ENCODE data around the gene DNAJC22.

The DNAJC22 gene

DNA sequence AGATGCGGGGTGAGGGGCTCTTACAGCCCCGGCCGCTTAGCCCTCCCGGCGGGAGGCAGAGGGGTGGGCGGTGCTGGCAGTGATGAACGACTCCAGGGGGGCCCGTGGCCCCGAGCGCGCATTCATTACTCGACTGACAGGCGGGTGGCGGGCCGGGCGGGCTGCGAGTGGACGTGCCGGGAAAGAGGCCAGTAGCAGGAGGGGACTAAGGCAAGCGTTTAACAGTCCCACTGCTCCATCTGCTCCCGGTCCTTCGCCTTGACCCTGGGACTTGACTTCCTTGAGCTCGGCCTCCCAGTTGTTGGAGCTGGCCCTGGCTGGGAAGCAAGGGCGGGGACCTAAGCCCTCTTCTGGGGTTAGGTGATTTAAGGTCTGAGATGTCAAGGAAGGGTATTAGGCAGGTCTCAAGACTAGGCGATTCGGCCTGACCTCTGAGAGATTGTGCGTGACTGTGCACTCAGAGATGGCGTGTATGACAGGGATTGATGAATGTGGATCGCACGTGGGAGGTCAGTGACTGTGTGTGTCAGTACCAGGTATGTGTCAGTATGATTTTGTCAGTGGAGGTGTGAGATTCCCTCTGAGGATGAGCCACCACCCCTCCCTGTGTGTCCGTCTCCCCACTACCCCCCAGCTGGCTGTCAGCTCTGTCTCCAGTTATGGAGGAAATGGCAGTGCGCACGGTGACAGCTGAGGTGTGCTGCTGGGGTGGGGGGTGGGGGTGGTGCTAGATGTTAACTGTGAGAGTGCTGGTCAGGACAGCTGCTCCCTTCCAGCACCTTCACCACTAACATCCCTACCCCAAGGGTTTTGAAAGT lies 3.6 kb upstream of the DNAJC22 start:
- no peak for DNase-seq (ENCODE audit: low read depth in 2 of 3, low spot score in 2 of 3)

DNA sequence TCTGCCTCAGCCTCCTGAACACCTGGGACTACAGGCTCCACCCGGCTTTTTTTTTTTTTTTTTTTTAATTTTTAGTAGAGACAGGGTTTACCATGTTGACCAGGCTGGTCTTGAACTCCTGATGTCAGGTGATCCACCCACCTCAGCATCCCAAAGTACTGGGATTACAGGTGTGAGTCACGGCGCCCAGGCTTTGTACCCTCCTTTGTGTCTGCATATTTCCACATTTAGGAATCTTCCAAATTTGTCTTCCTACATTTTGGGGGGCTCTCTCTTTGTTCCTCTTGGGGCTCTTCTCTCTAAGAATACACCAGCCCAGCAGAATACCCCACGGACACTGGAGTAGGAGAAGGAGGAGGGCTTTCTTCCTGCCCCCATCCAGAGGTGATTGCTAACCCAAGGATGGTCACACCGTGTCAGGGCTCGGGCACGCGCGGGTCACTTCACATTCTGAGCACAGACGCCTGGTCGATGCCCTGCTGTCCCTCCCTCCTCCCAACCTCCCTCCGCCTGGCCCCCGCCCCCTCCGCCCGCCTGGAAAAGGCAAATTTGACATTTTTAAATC lies 2.1 kb upstream of the DNAJC22 start:
- DNase-seq (ENCODE audit: low read depth in 2 of 3, low spot score in 2 of 3) = no peak

DNA sequence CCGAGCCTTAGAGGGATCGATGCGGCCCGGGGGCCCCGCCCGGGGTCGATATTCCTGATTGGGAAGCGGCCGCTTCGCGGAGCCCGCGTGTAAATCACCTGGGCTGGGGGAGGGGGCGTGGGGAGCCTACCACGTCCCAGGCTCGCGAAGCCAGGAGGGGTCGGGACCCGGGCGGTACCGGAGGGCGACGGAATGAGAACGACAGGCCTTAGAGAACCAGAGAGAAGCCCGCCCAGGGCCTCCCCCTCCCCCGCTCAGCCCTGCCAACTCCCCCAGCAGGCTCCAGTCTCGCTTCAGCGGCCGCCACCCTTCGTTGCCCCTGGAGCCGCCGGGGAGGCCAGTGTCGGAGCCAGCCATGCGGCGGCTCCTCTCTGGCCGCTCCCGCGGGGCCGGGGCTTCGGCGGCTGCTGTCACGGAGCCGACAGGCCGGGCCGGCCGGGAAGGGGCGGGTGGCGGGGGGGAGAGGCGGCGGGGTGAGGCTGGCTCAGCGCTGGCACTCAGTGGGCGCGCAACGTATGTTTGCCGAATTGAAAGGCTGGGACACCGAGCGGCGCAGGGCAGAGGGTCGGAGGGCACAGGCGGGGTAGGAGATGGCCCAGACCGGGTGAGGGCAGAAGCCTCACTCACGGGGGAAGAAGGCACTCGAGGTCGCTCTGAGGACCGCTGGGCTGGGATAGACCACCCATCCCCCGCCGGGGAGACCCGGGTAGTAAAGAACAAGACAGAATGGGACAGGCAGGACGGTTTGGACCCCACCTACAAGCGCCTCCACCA lies 1.4 kb upstream of the DNAJC22 start:
- no peak for DNase-seq (ENCODE audit: low read depth in 2 of 3, low spot score in 2 of 3)

DNA sequence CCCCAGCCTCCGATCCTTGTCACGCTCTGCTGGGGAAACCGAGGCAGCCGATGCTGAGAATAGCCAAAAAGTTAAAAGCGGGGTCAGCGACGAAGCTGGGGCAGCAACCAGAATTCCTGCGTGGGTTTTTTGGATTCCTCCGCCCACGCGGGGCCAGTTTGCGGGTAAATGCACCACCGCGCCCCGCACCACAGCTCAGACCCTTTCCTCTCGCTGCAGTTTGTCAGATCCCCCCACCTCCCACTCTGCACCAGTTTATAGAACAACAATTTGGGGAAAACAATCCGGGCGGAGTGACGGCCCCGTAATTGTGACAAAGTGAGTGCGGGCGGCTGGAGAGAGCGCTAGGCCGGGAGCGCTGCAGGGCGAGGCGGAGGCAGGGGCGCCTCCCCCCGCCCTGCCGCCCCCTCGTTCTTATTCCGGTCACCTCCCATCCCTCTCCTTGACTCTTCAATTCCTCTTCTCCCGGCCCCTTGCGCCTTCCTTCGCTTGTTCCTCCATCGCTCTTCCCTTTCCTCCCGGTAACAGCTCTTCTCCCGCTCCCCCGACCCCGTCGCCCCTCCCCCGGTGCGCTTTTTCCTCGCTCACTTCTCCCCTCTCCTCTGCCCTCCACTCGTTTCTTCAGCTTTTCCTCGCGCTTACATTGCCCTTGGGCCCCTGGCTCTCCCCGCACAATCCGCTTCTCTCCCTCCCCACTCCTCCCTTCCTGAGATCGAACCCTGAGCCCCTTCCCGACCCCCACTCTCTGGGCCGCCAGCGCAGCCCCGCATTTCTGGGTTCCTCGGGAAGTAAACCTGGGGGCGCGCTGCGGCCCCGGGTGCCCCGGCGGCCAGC lies 646 bp upstream of the DNAJC22 start:
- DNase-seq (ENCODE audit: low read depth in 2 of 3, low spot score in 2 of 3) = no peak

DNA sequence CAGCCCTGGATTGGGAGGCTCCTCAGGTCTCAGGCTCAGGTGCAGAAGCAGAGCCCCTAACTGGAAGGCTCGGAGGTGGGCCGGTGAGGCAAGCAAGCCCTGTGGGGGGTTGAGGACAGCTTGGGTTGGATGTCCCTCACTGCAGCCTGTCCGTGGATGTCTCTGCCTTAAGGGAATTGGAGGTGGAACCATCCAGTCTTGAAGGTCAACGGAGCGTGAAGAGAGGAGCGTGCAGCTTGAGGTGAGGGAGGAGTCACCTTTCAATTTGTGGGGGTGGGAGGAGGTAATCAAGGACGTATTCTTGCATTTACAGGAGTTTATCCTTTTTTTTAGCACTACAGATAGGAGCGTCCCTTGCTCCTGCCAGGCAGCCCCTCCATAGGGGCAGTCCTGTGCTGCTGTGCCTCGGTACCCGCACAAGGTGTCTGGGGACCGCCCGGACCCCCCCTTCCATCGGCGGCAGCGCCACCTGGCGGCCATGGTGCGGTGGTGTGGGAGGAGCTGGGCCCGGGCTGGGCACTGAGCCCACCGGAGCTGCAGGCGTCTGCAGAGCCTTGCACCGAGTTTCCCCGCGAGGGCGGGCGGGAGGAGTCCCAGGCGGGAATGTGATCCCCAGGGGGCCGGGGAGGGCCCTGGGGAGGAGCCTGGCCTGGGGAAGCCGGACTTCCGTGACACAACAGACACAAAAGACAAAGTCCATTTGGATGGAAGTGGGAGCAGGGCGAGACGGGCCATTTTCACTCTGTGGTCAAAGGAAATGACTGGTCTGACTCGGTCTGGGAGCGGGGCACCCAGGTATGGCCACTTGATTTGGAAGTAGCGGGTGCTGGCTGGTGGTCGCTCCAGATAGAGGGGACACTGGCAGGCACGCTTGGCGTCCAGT lies 864 bp downstream of the DNAJC22 start:
- peak in 2 of 3 experiments; percentile 71 to 78 for DNase-seq (ENCODE audit: low read depth in 2 of 3, low spot score in 2 of 3)

DNA sequence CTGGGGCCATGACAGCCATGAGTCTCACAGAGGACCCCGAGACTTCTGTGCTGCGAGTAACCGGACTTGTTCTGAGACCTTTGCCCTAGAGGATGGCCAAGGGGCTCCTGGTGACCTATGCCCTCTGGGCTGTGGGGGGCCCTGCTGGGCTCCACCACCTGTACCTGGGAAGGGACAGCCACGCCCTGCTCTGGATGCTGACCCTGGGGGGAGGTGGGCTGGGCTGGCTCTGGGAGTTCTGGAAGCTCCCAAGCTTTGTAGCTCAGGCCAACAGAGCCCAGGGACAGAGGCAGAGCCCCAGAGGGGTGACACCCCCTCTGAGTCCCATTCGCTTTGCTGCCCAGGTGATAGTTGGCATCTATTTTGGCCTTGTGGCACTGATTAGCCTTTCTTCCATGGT lies 2.1 kb downstream of the DNAJC22 start:
- no peak for DNase-seq (ENCODE audit: low read depth in 2 of 3, low spot score in 2 of 3)

DNA sequence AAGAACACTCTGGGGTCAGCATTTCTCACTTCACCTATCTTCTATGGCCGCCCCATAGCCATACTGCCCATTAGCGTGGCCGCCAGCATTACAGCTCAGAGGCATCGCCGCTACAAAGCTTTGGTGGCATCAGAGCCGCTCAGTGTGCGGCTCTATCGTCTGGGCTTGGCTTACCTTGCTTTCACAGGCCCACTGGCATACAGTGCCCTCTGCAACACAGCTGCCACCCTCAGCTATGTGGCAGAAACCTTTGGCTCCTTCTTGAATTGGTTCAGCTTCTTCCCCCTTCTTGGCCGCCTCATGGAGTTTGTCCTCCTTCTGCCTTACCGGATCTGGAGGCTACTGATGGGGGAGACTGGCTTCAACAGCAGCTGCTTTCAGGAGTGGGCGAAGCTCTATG lies 2.6 kb downstream of the DNAJC22 start:
- no peak for DNase-seq (ENCODE audit: low read depth in 2 of 3, low spot score in 2 of 3)

DNA sequence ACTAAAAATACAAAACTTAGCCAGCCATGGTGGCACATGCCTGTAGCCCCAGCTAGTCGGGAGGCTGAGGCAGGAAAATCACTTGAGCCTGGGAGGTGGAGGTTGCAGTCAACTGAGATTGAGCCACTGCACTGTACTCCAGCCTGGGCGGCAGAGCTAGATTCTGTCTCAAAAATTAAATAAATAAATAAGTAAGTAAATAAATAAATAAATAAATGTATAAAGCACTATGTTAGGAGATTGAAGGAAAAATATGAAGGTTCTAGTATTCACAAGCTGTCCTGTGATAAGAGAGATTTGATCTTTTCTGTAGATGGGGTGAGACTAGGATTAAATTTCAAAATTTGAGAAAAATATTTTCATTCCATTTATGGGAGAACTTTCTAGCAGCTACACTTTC lies 5.7 kb downstream of the DNAJC22 start:
- DNase-seq (ENCODE audit: low read depth in 2 of 3, low spot score in 2 of 3) = no peak

DNA sequence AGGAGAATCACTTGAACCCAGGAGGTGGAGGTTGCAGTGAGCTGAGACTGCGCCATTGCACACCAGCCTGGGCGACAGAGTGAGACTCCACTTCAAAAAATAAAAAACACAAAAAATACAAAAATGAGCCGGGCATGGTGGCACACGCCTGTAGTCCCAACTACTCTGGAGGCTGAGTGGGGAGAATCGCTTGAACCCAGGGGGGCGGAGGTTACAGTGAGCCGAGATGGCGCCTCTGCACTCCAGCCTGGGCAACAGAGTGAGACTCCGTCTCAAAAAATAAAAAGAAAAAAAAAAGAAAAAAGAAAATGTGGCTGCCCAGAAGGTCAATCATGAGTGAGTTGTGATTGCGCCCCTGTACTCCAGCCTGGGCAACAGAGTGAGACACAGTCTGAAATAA lies 9.2 kb downstream of the DNAJC22 start:
- DNase-seq (ENCODE audit: low read depth in 2 of 3, low spot score in 2 of 3) = no peak

DNA sequence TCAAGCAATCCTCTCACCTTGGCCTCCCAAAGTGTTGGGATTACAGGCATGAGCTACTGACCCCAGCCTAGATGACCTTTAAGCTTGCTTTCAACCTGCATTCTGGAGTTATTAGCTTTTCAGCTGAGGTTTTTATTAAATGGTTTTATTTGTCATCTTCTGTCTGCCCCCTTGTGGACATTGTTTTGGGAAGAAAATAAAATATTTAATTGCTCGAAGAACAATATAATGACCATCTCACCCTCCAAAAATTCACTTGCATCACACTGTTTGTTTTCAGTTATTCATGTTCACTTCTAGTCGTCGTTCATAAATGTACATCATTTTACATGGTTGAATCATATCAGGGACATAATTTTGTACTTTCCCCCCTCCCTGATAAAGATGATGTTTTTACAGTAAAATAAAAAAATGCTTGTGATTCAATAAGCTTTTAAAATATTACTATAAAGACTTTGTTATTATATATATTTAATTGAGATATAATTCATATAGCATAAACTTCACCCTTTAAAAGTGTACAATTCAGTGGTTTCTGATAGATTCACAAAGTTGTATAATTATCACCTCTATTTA lies 10.5 kb downstream of the DNAJC22 start:
- DNase-seq (ENCODE audit: low read depth in 2 of 3, low spot score in 2 of 3) = no peak

DNA sequence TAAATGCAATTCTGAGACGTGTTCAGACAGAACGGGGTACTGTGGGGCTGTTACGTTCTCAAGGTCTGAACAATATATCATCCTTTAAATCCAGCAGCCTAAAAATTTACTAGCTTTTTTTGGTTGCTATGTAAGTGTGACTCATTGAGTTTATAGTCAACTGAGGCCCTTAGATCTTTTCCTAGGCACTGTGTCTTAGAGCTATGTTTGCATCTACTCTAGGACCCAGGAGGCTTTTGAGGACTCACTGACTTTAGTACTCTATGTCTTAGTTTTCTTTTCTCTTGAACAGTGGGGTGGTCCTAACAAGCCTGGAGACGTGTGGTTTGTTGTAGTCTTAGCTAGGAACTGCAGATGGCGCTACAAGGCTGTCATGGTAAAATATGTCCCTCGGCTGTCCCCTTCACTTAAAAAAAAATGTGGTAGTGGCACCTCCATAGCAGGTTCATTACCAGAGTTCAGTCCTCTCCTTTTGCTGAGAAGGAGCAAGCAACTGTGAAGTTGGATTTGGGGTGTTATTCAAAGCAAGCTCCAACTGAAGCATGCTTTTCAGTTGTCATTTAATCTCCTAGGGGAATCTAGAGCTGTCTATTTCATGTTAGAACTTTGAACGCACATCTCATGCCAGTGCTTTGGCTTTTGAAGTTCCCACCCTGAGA lies 11.9 kb downstream of the DNAJC22 start:
- no peak for DNase-seq (ENCODE audit: low read depth in 2 of 3, low spot score in 2 of 3)

DNA sequence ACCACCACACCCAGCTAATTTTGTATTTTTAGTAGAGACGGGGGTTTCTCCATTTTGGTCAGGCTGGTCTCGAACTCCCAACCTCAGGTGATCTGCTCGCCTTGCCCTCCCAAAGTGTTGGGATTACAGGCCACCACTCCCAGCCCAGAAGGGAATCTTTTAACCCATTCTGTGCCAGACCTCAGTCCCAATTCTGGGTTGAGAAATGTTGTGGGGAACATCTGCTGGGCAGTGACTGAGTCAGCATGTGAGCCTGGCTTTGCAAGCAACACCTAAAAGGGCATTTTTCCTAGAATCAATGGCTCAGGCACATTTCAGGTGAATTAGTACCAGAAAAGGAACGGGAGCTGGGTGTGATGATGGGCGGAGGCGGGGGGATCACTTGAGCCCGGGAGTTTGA lies 13.0 kb downstream of the DNAJC22 start:
- no peak for DNase-seq (ENCODE audit: low read depth in 2 of 3, low spot score in 2 of 3)

DNA sequence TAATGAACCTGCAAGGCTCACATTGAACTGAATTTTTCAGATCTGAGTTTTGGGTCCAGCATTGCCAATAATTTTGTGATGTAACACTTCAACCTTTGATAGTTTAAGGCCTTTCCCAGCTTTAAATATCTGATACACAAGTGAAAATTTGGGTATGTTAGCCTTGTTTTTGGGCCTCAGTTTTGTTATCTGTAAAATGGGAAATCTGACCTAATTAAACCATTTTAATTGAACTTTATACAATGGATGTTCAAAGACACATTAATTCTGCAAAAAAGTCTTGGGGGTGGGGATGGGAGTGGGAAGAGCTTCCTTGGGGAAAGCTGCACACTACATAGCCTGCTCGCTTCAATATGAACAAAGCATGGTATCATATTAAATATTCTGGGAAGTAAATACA lies 15.4 kb downstream of the DNAJC22 start:
- DNase-seq (ENCODE audit: low read depth in 2 of 3, low spot score in 2 of 3) = no peak

DNA sequence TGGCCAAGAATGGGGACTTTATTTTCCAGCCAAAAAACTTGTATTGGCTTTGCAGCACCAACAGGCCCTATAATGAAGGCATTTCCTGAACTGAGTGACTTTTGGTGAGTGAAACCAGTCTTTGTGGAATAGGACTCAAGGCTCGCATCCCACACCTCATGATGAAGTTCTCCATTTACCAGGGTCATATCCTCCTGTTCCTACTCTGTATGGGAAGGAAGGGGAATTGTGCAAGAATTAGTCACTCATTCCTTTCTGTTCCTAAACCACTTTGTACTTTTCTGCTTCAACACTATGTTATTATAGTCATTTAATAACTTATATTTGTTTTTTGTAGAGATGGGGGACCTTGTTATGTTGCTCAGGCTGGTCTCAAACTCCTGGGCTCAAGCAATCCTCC lies 18.3 kb downstream of the DNAJC22 start:
- DNase-seq (ENCODE audit: low read depth in 2 of 3, low spot score in 2 of 3) = no peak

DNA sequence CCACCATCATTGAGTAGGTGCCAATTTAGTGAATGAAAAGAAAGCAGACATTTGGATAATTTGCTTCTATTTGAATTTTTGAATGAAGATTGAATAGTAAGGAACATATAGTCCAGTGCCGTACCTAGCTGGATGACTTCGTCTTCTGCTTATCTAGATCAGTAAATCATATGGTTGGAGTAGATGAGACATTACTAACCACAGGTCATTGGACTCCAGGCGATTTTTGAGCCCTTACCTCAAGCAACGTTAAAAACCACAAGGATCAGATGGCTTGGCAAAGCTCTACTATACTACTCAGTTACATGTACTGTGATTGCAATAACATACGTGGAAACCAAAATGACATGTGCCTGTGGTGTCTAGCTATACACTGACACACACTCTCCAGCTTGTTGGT lies 18.9 kb downstream of the DNAJC22 start:
- no peak for DNase-seq (ENCODE audit: low read depth in 2 of 3, low spot score in 2 of 3)

DNA sequence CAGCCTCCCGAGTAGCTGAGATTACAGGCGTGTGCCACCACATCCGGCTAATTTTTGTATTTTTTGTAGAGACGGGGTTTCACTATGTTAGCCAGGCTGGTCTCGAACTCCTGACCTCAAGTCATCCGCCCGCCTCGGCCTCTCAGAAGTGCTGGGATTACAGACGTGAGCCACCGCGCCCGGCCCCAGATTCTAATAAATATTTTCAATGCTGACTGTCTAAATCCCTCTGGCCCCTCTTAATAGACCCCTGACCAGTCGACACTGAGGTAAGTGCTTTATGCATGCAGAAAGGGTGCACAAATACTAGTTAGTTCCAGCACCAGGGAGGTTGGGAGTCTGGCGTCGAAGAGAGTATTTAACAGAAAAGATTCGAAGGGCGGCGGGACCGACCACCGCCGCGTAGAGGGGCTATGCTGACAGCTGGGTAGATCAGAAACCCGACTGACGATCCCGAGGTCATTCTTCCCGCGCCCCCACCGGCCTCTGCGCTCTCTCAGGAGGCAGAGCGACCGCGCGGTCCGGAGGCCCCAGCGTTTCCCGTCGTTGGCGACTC lies 19.5 kb downstream of the DNAJC22 start:
- no peak for DNase-seq (ENCODE audit: low read depth in 2 of 3, low spot score in 2 of 3)

DNA sequence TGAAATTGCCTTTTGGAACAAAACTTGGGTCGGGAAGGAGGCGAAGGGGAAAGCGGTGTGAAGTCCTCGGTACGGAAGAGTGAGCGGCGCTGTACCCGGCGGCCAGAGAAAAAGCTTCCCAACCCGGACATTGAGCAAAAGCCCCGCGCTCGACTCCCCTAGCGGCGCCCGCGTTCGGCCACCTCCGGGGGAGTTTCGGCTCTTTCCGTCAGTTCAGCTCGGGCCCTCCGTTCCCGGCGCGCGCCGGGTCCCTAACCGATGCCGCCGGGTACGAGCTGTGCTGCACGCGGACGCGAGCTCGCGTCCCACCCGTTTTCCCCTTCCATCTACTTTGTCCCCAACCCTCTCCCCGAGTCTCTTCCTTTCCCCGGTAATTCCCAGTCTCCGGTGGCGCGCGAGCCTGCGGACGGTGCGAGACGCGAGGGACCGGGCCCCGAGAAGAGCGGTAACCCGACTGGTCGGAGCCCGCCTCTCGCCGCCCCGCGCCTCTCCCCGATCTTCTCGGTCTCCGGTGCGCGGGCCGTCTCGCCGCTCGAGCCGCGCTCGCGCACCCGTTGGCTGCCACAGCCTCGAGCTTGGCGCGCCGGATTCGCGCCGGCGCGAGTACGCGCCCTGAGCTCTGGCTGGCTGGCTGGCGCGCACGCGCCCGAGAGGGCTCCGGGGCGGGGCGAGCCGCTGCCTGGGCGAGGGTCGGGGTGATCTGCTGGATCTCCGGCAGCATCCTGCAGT lies 20.1 kb downstream of the DNAJC22 start:
- DNase-seq (ENCODE audit: low read depth in 2 of 3, low spot score in 2 of 3) = peak; percentile 75 to 88 (median 84)

Measured in activated CD8-positive, alpha-beta memory T cell treated with anti-CD3 and anti-CD28 coated beads for 48 hours (primary cell).